ENCODE results near the gene ARHGAP25.

The ARHGAP25 gene

DNA sequence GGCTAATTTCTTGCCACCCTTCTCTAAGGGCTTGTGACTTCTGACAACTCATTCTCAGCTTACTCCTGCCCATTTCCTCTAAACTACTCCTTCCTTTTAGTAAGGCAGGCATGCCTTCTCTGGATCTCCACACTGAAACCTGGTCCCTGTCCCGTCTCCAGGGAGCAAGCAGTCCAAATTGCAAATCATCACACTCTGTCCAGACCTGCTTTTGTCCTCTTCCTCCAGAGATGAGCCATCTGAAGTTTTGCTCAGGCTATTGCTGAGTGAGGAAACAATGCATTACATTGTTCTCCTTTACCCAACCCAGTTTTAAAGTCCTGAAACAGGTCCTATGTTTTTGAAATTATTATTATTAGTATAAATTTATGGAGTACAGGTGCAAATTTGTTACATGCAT, 57.3 kb downstream of the ARHGAP25 start:
- TF ChIP-seq, protein P1, sequence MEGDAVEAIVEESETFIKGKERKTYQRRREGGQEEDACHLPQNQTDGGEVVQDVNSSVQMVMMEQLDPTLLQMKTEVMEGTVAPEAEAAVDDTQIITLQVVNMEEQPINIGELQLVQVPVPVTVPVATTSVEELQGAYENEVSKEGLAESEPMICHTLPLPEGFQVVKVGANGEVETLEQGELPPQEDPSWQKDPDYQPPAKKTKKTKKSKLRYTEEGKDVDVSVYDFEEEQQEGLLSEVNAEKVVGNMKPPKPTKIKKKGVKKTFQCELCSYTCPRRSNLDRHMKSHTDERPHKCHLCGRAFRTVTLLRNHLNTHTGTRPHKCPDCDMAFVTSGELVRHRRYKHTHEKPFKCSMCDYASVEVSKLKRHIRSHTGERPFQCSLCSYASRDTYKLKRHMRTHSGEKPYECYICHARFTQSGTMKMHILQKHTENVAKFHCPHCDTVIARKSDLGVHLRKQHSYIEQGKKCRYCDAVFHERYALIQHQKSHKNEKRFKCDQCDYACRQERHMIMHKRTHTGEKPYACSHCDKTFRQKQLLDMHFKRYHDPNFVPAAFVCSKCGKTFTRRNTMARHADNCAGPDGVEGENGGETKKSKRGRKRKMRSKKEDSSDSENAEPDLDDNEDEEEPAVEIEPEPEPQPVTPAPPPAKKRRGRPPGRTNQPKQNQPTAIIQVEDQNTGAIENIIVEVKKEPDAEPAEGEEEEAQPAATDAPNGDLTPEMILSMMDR (IDR thresholded peaks at IDR 0.05; ENCODE audit: low read depth, low read length, missing control alignments) = no peak
- no peak for DNase-seq (ENCODE audit: low read depth)
- in situ Hi-C loops (cut with HindIII; ENCODE audit: low sequenced_read_pairs) = no loop called here
- H3K4me3 ChIP-seq (ENCODE audit: low read depth, low read length) = no peak overlapping the region

DNA sequence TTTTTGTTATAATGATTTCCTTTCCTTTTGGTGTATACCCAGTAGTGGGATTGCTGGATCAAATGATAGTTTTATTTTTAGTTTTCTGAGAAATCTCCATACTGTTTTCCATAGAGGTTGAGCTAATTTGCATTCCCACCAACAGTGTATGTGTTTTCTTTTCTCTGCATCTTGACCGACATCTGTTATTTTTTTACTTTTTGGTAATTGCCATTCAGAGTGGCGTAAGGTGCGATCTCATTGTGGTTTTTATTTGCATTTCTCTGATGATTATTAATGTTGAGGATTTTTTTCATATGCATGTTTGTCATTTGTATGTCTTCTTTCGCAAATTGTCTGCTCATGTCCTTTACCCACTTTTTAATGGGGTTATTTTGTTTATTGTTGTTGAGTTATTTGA, 58.1 kb downstream of the ARHGAP25 start:
- in situ Hi-C loops (cut with HindIII; ENCODE audit: low sequenced_read_pairs) = no loop called here
- no peak for DNase-seq (ENCODE audit: low read depth)
- no peak overlapping the region for H3K4me3 ChIP-seq (ENCODE audit: low read depth, low read length)
- TF ChIP-seq, protein P1 (IDR thresholded peaks at IDR 0.05; ENCODE audit: low read depth, low read length, missing control alignments) = no peak

DNA sequence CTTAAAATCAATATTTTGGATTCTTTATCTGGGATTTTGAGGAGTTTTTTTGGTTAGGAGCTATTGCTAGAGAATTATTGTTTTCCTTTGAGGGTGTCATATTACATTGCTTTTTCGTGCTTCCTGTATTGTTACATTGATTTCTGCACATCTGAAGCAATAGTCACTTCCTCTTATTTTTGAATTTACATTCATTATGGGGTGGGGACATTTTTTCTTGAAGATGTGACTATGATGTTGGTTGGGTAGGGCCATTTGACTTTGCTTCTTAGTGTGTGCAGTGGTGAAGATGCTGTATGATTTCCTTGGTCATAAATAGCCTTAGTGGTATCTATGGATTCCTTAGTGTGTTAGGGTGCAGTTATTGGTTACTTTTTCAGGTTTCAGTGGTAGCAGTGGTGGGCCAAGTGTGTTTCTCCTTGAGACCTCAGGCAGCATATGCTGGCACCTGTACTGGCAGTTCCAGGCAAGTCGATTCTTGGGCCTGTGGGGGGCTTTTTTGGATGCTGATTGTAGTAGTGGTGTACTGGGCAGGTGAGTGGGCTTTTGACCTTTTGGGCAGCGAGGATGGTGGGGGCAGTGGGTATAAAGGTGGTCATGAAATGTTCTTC, 61.8 kb downstream of the ARHGAP25 start:
- TF ChIP-seq, protein P1 (IDR thresholded peaks at IDR 0.05; ENCODE audit: low read depth, low read length, missing control alignments) = no peak
- in situ Hi-C loops (cut with HindIII; ENCODE audit: low sequenced_read_pairs) = no loop called here
- H3K4me3 ChIP-seq (ENCODE audit: low read depth, low read length) = no peak overlapping the region
- no peak for DNase-seq (ENCODE audit: low read depth)

DNA sequence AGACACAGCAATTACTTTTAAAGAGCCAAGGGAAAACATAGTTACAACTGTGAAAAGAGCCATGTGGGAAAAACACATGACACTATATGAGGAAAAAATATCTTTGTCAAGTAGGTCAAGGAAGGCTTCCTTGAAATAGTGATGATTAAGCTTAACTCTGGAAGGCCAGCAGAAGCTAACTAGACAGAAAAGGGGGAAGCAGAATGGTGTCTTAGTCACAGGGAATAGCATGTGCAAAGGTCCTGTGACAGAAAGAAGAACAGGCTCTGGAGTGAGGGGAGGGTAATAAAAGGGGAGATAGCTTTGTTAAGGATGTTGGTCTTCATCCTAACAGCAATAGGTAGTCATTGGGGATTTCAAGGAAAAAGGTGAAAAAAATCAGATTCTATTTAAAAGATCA, 64.0 kb downstream of the ARHGAP25 start:
- DNase-seq (ENCODE audit: low read depth) = no peak
- TF ChIP-seq, protein P1 (IDR thresholded peaks at IDR 0.05; ENCODE audit: low read depth, low read length, missing control alignments) = no peak
- in situ Hi-C loops (cut with HindIII; ENCODE audit: low sequenced_read_pairs) = no loop called here
- no peak overlapping the region for H3K4me3 ChIP-seq (ENCODE audit: low read depth, low read length)

DNA sequence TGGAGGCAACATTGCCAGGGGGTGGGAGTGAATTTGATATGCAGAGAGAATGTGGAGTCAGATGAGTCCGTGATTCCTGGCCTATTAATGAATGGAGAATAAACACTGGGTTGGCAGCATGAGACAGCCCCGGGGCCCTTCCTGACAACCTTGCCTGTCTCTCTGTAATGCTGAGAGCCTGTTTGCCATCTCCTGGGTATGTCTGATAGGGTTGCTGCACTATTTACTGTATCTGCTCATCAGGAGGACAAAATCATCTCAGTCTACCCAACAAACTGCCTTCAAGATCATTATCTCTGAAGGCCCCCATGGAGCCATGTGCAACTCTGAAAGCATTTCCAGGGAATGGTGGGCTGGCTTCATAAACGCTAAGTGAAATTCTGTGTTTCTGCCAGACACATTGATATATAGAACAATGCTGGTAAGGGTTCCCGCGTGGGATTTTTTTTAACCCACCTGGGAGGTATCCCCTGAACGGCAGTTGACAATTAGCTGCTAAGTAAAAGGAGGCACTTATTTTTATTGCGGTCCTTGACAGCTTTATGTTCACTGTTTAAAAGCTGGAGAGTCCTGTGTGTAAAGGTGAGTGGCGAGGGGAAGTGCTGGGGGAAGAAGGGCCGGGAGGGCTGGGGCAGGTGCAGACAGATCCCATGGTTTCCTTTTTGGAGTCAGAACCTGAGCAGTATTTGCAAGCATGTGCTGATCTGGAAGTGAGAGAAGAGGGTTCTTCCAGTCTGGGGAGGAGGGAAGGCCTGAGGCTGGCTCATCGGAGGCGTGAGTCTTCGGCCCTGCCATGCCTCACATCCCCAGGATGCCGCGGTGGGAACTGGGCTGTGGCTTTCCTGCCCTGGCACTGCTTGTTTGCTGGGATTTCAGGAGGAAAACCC, 64.8 kb downstream of the ARHGAP25 start:
- DNase-seq (ENCODE audit: low read depth) = no peak
- in situ Hi-C loops (cut with HindIII; ENCODE audit: low sequenced_read_pairs) = no loop called here
- H3K4me3 ChIP-seq (ENCODE audit: low read depth, low read length) = no peak overlapping the region
- TF ChIP-seq, protein P1 (IDR thresholded peaks at IDR 0.05; ENCODE audit: low read depth, low read length, missing control alignments) = no peak

DNA sequence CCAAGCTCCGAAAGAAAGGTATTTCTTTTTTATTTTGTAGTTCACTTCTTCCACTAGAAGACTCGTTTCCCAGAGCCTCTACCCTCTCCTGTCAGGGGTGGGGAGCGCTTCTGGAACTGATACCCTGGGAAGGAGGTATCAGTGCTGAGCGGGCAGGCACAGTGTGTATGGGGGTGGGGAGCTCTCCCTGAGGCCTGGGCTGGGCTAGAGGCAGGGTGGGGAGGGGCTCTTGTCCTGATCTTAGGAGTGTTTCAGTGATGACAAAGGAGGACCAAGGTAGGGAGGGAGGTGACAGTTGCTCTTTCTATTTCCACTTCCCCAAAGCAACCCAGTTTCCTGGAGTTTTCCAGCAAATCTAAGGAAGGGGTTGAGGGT, 65.4 kb downstream of the ARHGAP25 start:
- TF ChIP-seq, protein P1 (IDR thresholded peaks at IDR 0.05; ENCODE audit: low read depth, low read length, missing control alignments) = no peak
- no peak for DNase-seq (ENCODE audit: low read depth)
- no peak overlapping the region for H3K4me3 ChIP-seq (ENCODE audit: low read depth, low read length)
- in situ Hi-C loops (cut with HindIII; ENCODE audit: low sequenced_read_pairs) = no loop called here

Measured in astrocyte of the cerebellum (primary cell).